B cell (primary cell): ENCODE data around the gene TUBA1A. TPM values are rescaled to one million over a fixed set of nuclear protein-coding genes. Genes with fewer than 3 reads are reported as not detected.

Source experiments
- ATAC-seq: fragments of 200-7000 bp; cut with Tn5 transposase; one replicate; pipeline ENCODE4 v1.10.0; 2021; ENCODE audit warnings: low read depth, mild to moderate bottlenecking, moderate number of reproducible peaks, moderate library complexity
- CTCF ChIA-PET: fragments of 350-600 bp; sonication (Branson Sonifier 250); formaldehyde crosslinking; loops from one replicate; lab custom pipeline; 2021; ENCODE audit warnings: antibody characterized with exemption, inconsistent platforms; lab: Charles Lee
- POLR2A ChIA-PET: fragments of 350-600 bp; sonication (Branson Sonifier 250); formaldehyde crosslinking; loops from one replicate; lab custom pipeline; 2021; ENCODE audit warnings: antibody characterized with exemption; lab: Charles Lee
- DNase-seq: peaks from one replicate; pipeline ENCODE4 v3.0.0; 2013
- H2AFZ ChIP-seq: 2 replicates; pipeline ENCODE4 v1.6.1; 2012; ENCODE audit warnings: mild to moderate bottlenecking, low read depth, low read length; ENCODE audit not compliant: insufficient read depth, poor library complexity, severe bottlenecking
- H3K27ac ChIP-seq, 2 donors: 1 replicate in 1 of 2; 2 replicates in 1 of 2; pipeline ENCODE4 v1.5.1; 2012 to 2013; ENCODE audit warnings: low read length in 2 of 2, mild to moderate bottlenecking in 2 of 2, moderate library complexity in 1 of 2
- H3K27me3 ChIP-seq, 4 experiments: fragments of 200-600 bp in 1 of 4; sonication (generic) in 1 of 4; replicated peaks in 1 of 4; 1 replicate in 2 of 4; 2 replicates in 2 of 4; pipeline versions ENCODE4 v1.6.1 to v1.7.0; 2013 to 2016; ENCODE audit warnings: low read length in 3 of 4, mild to moderate bottlenecking in 2 of 4, mixed read lengths in 1 of 4, moderate library complexity in 1 of 4; ENCODE audit not compliant: insufficient read depth in 4 of 4, control insufficient read depth in 3 of 4; ENCODE audit errors: control extremely low read depth in 1 of 4
- H3K36me3 ChIP-seq, 2 experiments: replicated peaks in 1 of 2; 1 replicate in 1 of 2; 2 replicates in 1 of 2; pipeline versions ENCODE4 v1.6.1 to v1.7.1; 2013; ENCODE audit warnings: low read length in 1 of 2; ENCODE audit not compliant: insufficient read depth in 2 of 2, control insufficient read depth in 1 of 2; ENCODE audit errors: control extremely low read depth in 1 of 2, extremely low read depth in 1 of 2
- H3K4me1 ChIP-seq, 2 donors: fragments of 200-600 bp in 1 of 2; sonication (generic) in 1 of 2; 1 replicate in 1 of 2; 2 replicates in 1 of 2; pipeline versions ENCODE4 v1.5.1 to v1.6.1; 2013 to 2017; ENCODE audit warnings: low read length in 2 of 2; ENCODE audit not compliant: control insufficient read depth in 2 of 2, insufficient read depth in 2 of 2
- H3K4me2 ChIP-seq: replicated peaks from 2 replicates; pipeline ENCODE3; 2012; ENCODE audit warnings: mild to moderate bottlenecking, low read depth, low read length; ENCODE audit not compliant: poor library complexity, severe bottlenecking
- H3K4me3 ChIP-seq, 5 experiments: fragments of 200-600 bp in 1 of 5; sonication (generic) in 1 of 5; 1 replicate in 3 of 5; 2 replicates in 2 of 5; pipeline versions ENCODE4 v1.5.1 to v1.7.0; 2011 to 2016; ENCODE audit warnings: low read length in 4 of 5, mild to moderate bottlenecking in 4 of 5, low read depth in 2 of 5, control low read depth in 1 of 5, moderate library complexity in 1 of 5; ENCODE audit not compliant: insufficient read depth in 1 of 5; ENCODE audit errors: control extremely low read depth in 1 of 5, extremely low read depth in 1 of 5
- H3K79me2 ChIP-seq: fragments of 200-600 bp; sonication (generic); one replicate; pipeline ENCODE4 v1.6.0; 2016; ENCODE audit warnings: low read length; ENCODE audit not compliant: control insufficient read depth, insufficient read depth
- H3K9ac ChIP-seq: fragments of 200-600 bp; sonication (generic); 2 replicates; pipeline ENCODE4 v1.6.1; 2017; ENCODE audit warnings: mild to moderate bottlenecking, low read length, moderate library complexity
- H3K9me3 ChIP-seq, 3 donors: one replicate each; pipeline versions ENCODE4 v1.6.1 to v1.7.1; 2013; ENCODE audit warnings: low read length in 2 of 3; ENCODE audit not compliant: control insufficient read depth in 2 of 3, insufficient read depth in 1 of 3; ENCODE audit errors: control extremely low read depth in 1 of 3
- H4K20me1 ChIP-seq: 2 replicates; pipeline ENCODE4 v1.6.0; 2012; ENCODE audit warnings: mild to moderate bottlenecking, low read length; ENCODE audit not compliant: insufficient read depth, control insufficient read depth, poor library complexity, severe bottlenecking
- H3K27ac Mint-ChIP-seq: one replicate; pipeline ENCODE4 v1.8.0; 2021; ENCODE audit warnings: mixed read lengths
- H3K27me3 Mint-ChIP-seq: one replicate; pipeline ENCODE4 v1.8.0; 2021; ENCODE audit warnings: mixed read lengths
- H3K4me1 Mint-ChIP-seq: one replicate; pipeline ENCODE4 v1.8.0; 2021; ENCODE audit warnings: mixed read lengths
- H3K4me3 Mint-ChIP-seq: one replicate; pipeline ENCODE4 v1.8.0; 2021; ENCODE audit warnings: mixed read lengths
- H3K9me3 Mint-ChIP-seq: one replicate; pipeline ENCODE4 v1.8.0; 2022; ENCODE audit warnings: mixed read lengths; ENCODE audit not compliant: insufficient read depth
- CTCF ChIP-seq: fragments of 200-600 bp; IDR thresholded peaks from one replicate; pipeline ENCODE4 v1.8.0; 2022; ENCODE audit warnings: antibody characterized with exemption, mild to moderate bottlenecking
- EZH2 ChIP-seq: IDR thresholded peaks from 2 replicates; pipeline ENCODE4 v1.6.1; 2012; ENCODE audit warnings: borderline replicate concordance, low read depth, mild to moderate bottlenecking, moderate library complexity, low read length; ENCODE audit not compliant: insufficient read depth, poor library complexity, severe bottlenecking
- WGBS: methylation state at CpG from one replicate; pipeline ENCODE4 v1.1.5; 2013; ENCODE audit warnings: missing lambda C conversion rate; ENCODE audit not compliant: insufficient coverage; 5-methylcytosine and 5-hydroxymethylcytosine counted together
- intact Hi-C: fragments of 100-400 bp; cut with micrococcal nuclease; formaldehyde crosslinking; loops from one replicate; pipeline ENCODE4 v1.10.0; 2022
- polyA plus RNA-seq: library from polyadenylated mRNA; depleted of rRNA; stranded (reverse); fragments of >200 nt; gene quantifications from 2 replicates; pipeline ENCODE4 v1.2.3, GENCODE V29; 2012
- total RNA-seq, 2 donors: library from RNA; stranded (reverse); fragments of 120-200 nt in 1 of 2; gene quantifications; 1 replicate in 1 of 2; 2 replicates in 1 of 2; pipeline versions ENCODE4 v1.2.3 to v1.2.4, GENCODE V29; 2013 to 2022

Gene TUBA1A
- total and polyA plus RNA-seq, 2 donors (not counting 1 experiment from before 2014, with no cell fraction given), result 137 to 880 TPM

- ATAC-seq, result no peak
- H3K9me3 Mint-ChIP-seq, result no peaks in the 10 kb centered on the region
- TF ChIP-seq EZH2, result no peak
- no peak for TF ChIP-seq CTCF
- no peak overlapping the region for H3K27ac ChIP-seq
- H3K79me2 ChIP-seq, result no peaks in the 10 kb centered on the region
- peaks cover 4 to 5% of the 10 kb centered on the region in 2 donors for H3K4me1 ChIP-seq
- WGBS, result 63% methylated on average over 4 of the region's 5 CpGs
- no peaks in the 10 kb centered on the region for H3K27me3 Mint-ChIP-seq
- H4K20me1 ChIP-seq, result no peaks in the 10 kb centered on the region
- no peak overlapping the region for H3K9ac ChIP-seq
- H3K4me2 ChIP-seq, result no peak overlapping the region
- POLR2A ChIA-PET, result no interaction called here
- no peak overlapping the region for H3K4me3 Mint-ChIP-seq
- H3K36me3 ChIP-seq, result no peaks in the 10 kb centered on the region
- CTCF ChIA-PET, result no interaction called here
- DNase-seq, result no peak
- no peak overlapping the region for H3K27ac Mint-ChIP-seq
- no peaks in the 10 kb centered on the region for H3K27me3 ChIP-seq
- peaks cover 0 to 5% (median 5%) of the 10 kb centered on the region in 3 donors for H3K9me3 ChIP-seq
- no peak overlapping the region for H2AFZ ChIP-seq
- H3K4me1 Mint-ChIP-seq, result peaks cover 7% of the 10 kb centered on the region
- intact Hi-C loops, result no loop called here
- no peak overlapping the region for H3K4me3 ChIP-seq
Observed at GRCh38 chr12:49174218-49174617, 14.7 kb downstream of the TUBA1A start.

GRCh38 chr12:49170924-49171323, 18.0 kb downstream of the TUBA1A start:
- ChIA-PET CTCF (interaction anchor here (1.1 kb wide), 1 partner anchor 72 kb away, joined by 3 read pairs; no protein-coding TSS in a partner anchor), POLR2A (interaction anchor here (0.6 kb wide), 1 partner anchor 75 kb away, joined by 7 read pairs; no protein-coding TSS in a partner anchor)
- no peak for DNase-seq
- Histone ChIP-seq H3K79me2 (no peaks in the 10 kb centered on the region), H3K4me2 (no peak overlapping the region), H3K27ac (no peak overlapping the region), H3K9ac (no peak overlapping the region), H3K9me3 (no peaks in the 10 kb centered on the region), H3K4me1 (no peaks in the 10 kb centered on the region), H3K27me3 (no peaks in the 10 kb centered on the region), H2AFZ (no peak overlapping the region), H3K36me3 (no peaks in the 10 kb centered on the region), H4K20me1 (no peaks in the 10 kb centered on the region), H3K4me3 (no peak overlapping the region)
- H3K27ac Mint-ChIP-seq, result no peak overlapping the region
- no peak overlapping the region for H3K4me3 Mint-ChIP-seq
- intact Hi-C loops, result no loop called here
- TF ChIP-seq CTCF (no peak), EZH2 (no peak)
- no peaks in the 10 kb centered on the region for H3K27me3 Mint-ChIP-seq
- no peak for ATAC-seq
- no peaks in the 10 kb centered on the region for H3K9me3 Mint-ChIP-seq
- H3K4me1 Mint-ChIP-seq, result peaks cover 3% of the 10 kb centered on the region
